Measurements from ENCODE around the gene DPEP1.
A peak's percentile ranks its signal among the peaks of the same experiment; 100 is the strongest.
"Not testable (repeated sequence)": the region's sequence is repeated elsewhere in the genome, so short reads cannot be mapped to it uniquely, and the experiment has no call there.

The DPEP1 gene

GRCh38 chr16:89613231-89613953 lies at the start of gene DPEP1:
Gene DPEP1 (plus strand): TSS chr16:89613642. CDS start chr16:89630411, 16,769 bp downstream.
- no peak for DNase-seq

DNA sequence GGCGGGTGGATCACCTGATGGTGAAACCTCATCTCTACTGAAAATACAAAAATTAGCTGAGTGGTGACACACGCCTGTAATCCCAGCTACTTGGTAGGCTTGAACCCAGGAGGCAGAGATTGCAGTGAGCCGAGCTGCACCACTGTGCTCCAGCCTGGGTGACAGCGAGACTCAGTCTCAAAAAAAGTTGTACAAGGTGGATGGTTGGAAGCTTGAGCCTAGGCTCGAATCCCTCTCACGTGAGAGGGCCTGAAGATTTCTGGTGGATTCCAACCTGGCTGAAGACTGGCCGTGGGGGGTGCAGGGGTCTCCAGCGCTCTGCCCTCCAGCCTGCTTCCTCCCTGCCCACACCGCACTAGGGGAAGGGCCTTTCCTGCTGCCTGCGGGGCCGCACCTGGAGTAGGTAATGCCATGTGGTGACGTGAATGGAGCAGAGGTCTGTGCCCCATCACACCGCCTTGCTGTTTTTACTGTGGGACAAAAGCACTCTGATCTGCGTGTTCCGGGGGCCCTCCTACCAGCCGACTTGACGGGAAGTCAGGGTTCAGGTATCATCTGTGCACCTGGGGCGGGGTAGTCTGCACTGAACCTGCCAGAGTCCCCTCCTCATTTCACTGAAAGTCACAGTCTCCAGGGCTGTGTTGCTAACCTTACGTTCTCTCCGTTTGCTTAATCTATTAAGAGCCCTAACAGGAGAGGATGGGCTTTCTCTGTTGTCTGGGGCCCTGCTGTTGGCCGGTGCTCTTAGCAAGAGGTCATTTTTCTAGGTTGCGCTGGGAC lies 48.8 kb upstream of the DPEP1 start:
- DNase-seq, result peak; percentile 40

GRCh38 chr16:89565256-89565505 lies 48.3 kb upstream of the DPEP1 start:
- no peak for DNase-seq

- peak; percentile 81 for DNase-seq
Observed at GRCh38 chr16:89565506-89566372, 47.7 kb upstream of the DPEP1 start.

GRCh38 chr16:89567656-89568594 lies 45.5 kb upstream of the DPEP1 start:
- no peak for DNase-seq

GRCh38 chr16:89569506-89570341 lies 43.7 kb upstream of the DPEP1 start:
- no peak for DNase-seq

GRCh38 chr16:89570342-89570923 lies 43.0 kb upstream of the DPEP1 start:
- DNase-seq, result no peak

- DNase-seq, result not testable (repeated sequence)
Observed at GRCh38 chr16:89570983-89571598, 42.4 kb upstream of the DPEP1 start.

GRCh38 chr16:89571636-89572035 lies 41.8 kb upstream of the DPEP1 start:
- no peak for DNase-seq

DNA sequence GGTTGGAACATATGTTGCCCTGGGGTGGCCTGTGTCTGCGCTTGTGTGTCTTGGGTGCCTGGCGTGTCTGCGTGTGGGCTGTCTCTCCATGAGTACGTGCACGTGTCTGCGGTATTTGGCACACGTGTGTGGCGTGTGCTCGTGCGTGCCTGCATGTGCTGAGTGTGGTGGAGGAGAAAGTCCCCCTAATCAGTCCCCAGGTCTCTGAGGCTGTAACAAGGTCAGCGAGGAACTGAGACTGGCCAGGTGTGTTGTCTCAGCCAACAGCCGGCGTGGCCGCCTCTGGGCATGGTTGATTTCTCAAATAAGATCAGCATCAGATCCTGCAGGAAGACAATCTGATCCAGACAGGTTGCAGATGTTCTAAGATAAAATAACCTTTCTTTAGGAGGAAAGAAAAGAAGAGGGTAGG lies 41.4 kb upstream of the DPEP1 start:
- no peak for DNase-seq

- DNase-seq, result no peak
Observed at GRCh38 chr16:89572485-89573205, 40.8 kb upstream of the DPEP1 start.

- no peak for DNase-seq
Observed at GRCh38 chr16:89573826-89574680, 39.4 kb upstream of the DPEP1 start.

DNA sequence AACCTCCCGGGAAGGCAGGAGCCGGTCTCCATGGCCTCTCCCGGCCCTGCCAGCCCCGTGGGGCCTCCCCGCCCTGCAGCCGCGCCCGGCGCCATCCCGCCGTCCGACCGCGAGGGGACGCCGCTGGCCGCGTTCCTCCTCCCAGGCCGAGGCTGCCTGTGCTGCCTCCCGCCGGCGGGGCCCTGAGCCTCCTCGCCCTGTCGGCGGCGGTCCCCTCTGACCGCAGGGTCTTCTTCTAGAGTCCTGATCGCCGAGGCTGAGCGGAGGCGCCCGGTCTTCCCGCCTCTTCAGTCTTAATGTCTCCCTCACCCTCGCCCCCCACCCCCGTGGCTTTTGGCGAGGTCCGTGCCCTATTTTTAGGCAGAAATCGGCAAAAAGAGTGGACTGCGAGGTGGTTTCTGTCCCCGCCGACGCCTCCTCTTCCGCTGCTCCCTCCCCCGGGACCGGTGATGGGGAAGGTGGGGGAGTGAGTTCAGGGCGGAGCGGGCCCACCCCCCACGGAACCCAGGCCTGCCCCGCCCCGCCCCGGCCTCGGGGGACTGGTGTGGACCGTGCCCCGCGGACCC lies 38.7 kb upstream of the DPEP1 start:
- peak; percentile 74 for DNase-seq

GRCh38 chr16:89575247-89576152 lies 37.9 kb upstream of the DPEP1 start, which contains the start of gene CPNE7:
Gene CPNE7 (plus strand): TSS chr16:89575758. CDS start chr16:89575898, 140 bp downstream.
- DNase-seq, result no peak

- no peak for DNase-seq
Observed at GRCh38 chr16:89576153-89577054, 37.0 kb upstream of the DPEP1 start.

Measured in activated CD4-positive, alpha-beta T cell treated with anti-CD3 and anti-CD28 coated beads, Interleukin-10, Interleukin-2, amounts not matched to agents 100 ng/mL and 50 ng/mL, durations not matched to agents 16 hours and 8 hours (primary cell).